ENCODE results near the gene ZFP90.

Gene ZFP90

DNA sequence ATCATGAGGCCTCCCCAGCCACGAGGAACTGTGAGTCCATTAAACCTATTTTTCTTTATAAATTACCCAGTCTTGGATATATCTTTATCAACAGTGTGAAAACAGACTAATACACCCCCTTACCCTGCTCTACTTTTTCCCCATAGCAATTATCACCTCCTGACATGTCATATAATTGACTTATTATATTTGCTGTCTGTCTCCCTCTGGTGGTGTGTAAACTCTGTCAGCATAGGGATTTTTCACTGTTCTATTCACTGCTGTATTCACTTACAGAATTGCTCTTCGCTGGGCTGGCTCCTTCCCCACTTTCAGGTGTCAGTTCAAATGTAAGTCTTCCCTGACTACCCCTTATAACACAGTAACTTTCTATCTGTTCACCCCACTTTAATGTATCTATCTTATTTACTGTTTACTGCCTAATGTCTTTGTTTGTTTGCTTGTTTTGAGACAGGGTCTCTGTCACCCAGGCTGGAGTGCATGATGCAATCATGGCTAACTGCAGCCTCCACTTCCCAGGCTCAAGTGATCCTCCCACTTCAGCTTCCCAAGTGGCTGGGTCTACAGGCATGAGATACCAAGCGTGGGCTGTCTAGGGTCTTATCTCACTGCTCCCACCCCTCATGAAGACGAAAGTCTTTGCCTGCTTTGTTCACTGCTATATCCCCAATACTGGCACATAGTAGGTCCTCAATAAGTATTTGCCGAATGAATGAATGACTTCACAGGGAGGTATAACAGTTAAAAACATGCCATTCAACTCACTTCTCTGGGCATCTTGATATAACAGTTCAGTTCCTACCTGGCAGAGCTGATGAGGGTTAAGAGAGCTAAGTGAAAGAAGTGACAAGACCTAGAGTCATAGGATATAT is 53.6 kb downstream of the ZFP90 start:
- TF ChIP-seq SIN3A (IDR thresholded peaks at IDR 0.05; ENCODE audit: borderline replicate concordance, insufficient read depth, low read length) (no peak), POLR2AphosphoS5 (IDR thresholded peaks at IDR 0.05; ENCODE audit: low read depth, low read length) (no peak), TAF1 (IDR thresholded peaks at IDR 0.05; ENCODE audit: borderline replicate concordance, insufficient read depth, low read length) (no peak), FOXP2 (optimal IDR thresholded peaks at IDR 0.05; ENCODE audit: borderline replicate concordance, extremely low read depth, extremely low read length, insufficient read depth) (no peak)
- TF ChIP-seq, protein P1, sequence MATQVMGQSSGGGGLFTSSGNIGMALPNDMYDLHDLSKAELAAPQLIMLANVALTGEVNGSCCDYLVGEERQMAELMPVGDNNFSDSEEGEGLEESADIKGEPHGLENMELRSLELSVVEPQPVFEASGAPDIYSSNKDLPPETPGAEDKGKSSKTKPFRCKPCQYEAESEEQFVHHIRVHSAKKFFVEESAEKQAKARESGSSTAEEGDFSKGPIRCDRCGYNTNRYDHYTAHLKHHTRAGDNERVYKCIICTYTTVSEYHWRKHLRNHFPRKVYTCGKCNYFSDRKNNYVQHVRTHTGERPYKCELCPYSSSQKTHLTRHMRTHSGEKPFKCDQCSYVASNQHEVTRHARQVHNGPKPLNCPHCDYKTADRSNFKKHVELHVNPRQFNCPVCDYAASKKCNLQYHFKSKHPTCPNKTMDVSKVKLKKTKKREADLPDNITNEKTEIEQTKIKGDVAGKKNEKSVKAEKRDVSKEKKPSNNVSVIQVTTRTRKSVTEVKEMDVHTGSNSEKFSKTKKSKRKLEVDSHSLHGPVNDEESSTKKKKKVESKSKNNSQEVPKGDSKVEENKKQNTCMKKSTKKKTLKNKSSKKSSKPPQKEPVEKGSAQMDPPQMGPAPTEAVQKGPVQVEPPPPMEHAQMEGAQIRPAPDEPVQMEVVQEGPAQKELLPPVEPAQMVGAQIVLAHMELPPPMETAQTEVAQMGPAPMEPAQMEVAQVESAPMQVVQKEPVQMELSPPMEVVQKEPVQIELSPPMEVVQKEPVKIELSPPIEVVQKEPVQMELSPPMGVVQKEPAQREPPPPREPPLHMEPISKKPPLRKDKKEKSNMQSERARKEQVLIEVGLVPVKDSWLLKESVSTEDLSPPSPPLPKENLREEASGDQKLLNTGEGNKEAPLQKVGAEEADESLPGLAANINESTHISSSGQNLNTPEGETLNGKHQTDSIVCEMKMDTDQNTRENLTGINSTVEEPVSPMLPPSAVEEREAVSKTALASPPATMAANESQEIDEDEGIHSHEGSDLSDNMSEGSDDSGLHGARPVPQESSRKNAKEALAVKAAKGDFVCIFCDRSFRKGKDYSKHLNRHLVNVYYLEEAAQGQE (IDR thresholded peaks at IDR 0.05; ENCODE audit: insufficient read depth in 1 of 2, low read depth in 2 of 2, low read length in 2 of 2) = no peak

DNA sequence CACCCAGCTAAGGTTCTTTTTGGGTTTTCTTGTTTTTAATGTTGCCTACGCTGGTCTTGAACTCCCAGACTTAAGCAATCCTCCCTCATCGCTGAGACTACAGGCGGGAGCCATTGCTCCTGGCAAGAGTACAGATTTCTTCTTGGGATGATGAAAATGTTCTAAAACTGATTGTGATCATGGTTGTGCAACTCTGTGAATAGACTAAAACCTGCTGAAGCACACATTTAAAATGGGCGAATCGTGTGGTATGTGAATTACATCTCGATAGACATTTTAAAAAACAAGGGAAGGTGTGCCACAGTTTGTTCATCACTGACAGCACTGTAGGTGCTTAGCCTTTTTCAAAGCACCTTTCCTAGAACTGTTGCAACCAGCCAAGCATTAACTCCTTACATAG is 57.2 kb downstream of the ZFP90 start:
- TF ChIP-seq POLR2AphosphoS5 (IDR thresholded peaks at IDR 0.05; ENCODE audit: low read depth, low read length) = no peak
- no peak for TF ChIP-seq FOXP2 (optimal IDR thresholded peaks at IDR 0.05; ENCODE audit: borderline replicate concordance, extremely low read depth, extremely low read length, insufficient read depth)
- no peak for TF ChIP-seq TAF1 (IDR thresholded peaks at IDR 0.05; ENCODE audit: borderline replicate concordance, insufficient read depth, low read length)
- TF ChIP-seq SIN3A (IDR thresholded peaks at IDR 0.05; ENCODE audit: borderline replicate concordance, insufficient read depth, low read length) = no peak
- TF ChIP-seq, protein P1 (IDR thresholded peaks at IDR 0.05; ENCODE audit: insufficient read depth in 1 of 2, low read depth in 2 of 2, low read length in 2 of 2) = no peak

DNA sequence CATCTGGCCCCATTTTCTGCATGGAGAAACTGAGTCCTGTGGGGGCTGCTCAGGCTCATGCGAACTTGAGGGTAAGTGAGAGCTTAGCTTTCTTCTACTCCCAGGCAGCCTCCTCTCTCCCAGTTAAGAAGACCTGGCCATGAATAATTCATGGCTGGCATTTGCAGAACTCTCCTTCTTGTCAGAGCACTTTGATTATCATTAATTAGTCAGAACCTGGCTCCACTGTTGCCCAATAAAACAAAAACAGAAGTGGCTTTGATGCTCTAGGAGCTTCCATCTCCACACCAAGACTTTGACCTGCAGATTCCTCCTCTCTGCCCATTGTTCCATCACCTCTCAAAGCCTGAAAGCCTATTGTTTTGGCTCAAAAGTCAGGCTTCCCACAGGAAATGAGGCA is 60.5 kb downstream of the ZFP90 start:
- TF ChIP-seq FOXP2 (optimal IDR thresholded peaks at IDR 0.05; ENCODE audit: borderline replicate concordance, extremely low read depth, extremely low read length, insufficient read depth) (no peak), POLR2AphosphoS5 (IDR thresholded peaks at IDR 0.05; ENCODE audit: low read depth, low read length) (no peak), SIN3A (IDR thresholded peaks at IDR 0.05; ENCODE audit: borderline replicate concordance, insufficient read depth, low read length) (no peak), TAF1 (IDR thresholded peaks at IDR 0.05; ENCODE audit: borderline replicate concordance, insufficient read depth, low read length) (no peak)
- TF ChIP-seq, protein P1 (IDR thresholded peaks at IDR 0.05; ENCODE audit: insufficient read depth in 1 of 2, low read depth in 2 of 2, low read length in 2 of 2) = no peak

DNA sequence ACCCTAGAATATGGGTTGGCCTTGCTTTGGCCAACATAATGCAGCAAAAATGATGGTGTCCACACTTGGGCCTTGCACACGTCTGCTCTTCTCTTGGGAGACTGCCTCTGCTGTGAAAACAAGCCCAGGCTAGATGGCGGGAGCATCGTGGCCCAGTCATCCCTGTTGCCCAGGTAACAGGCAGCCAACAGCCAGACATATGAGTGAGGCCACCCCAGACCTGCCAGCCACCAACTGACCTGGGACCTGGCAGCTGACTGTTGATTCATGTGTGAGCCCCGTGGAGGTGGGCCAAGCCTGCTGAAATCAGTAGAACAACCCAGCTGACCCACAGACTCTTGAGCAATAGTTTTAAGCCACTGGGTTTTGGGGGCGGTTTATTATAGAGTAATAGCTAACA is 66.7 kb downstream of the ZFP90 start:
- TF ChIP-seq POLR2AphosphoS5 (IDR thresholded peaks at IDR 0.05; ENCODE audit: low read depth, low read length) (no peak), TAF1 (IDR thresholded peaks at IDR 0.05; ENCODE audit: borderline replicate concordance, insufficient read depth, low read length) (no peak), FOXP2 (optimal IDR thresholded peaks at IDR 0.05; ENCODE audit: borderline replicate concordance, extremely low read depth, extremely low read length, insufficient read depth) (no peak), SIN3A (IDR thresholded peaks at IDR 0.05; ENCODE audit: borderline replicate concordance, insufficient read depth, low read length) (no peak)
- TF ChIP-seq, protein P1 (IDR thresholded peaks at IDR 0.05; ENCODE audit: insufficient read depth in 1 of 2, low read depth in 2 of 2, low read length in 2 of 2) = no peak
